Measurements from ENCODE around the gene ACER2.

Gene ACER2

DNA sequence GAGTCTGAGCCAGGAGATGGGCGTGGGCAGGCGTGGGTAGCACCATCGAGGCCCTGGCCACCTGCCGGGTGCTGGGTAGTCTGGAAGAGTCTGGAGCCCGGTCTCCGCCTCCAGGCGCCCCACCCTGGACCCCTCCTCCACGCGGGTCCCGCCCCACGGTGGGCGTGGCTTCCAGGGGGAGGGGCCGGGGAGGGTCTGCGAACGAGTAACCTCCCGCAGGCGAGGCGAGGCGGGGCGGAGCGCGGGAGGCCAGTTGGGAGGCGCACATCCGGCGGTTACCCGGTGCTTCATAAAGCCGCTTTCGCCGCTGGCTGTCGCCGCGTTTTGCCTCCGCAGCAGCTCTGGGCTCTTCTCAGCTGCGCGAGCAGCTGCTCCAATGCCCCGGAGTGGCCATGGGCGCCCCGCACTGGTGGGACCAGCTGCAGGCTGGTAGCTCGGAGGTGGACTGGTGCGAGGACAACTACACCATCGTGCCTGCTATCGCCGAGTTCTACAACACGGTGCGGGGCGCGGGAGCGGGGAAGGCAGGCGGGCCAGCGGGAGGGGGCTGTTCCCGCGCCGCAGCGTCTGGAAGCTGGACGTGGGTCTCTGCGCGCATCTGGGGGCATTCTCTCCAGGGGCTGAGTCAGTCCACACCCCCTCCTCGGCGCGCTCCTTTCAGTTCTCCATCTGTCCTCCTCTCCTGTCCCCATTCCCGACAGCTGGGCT is at the start of gene ACER2:
TSS of gene ACER2 (plus strand) at position 317 of the 708 bp plus-strand sequence. CDS start at position 393, 76 bp downstream.
- DNase-seq (ENCODE audit: insufficient read length, low spot score) (peak; percentile 96), FAIRE-seq (no peak)
- TF ChIP-seq CTCF (IDR thresholded peaks at IDR 0.05; ENCODE audit: insufficient read depth, missing control alignments) = peak; percentile 17

DNA sequence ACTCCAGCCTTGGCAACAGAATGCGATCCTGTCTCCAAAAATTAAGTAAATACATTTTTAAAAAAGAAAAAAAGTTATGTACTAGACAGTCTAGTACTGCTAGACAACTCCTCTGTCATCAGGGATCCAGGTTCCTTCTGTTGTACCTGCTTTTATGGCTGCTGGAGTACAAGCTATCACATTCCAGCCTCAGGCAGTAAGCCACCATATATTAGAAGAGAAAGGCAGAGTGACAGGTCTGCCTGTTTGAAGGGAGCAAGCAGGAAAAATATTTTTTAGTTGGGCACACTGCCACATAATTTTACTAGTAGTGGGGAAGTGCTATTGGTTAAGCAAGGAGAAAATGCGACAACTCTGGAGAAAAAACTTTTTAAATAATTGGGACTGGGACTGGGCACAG is 39.7 kb upstream of the ACER2 start:
- DNase-seq (ENCODE audit: insufficient read length, low spot score) (no peak), FAIRE-seq (no peak)
- no peak for TF ChIP-seq CTCF (IDR thresholded peaks at IDR 0.05; ENCODE audit: insufficient read depth, missing control alignments)

- FAIRE-seq (no peak), DNase-seq (ENCODE audit: insufficient read length, low spot score) (no peak)
Observed at GRCh38 chr9:19371942-19372341, 36.9 kb upstream of the ACER2 start.

GRCh38 chr9:19372567-19372966 is 36.2 kb upstream of the ACER2 start:
- FAIRE-seq (no peak), DNase-seq (ENCODE audit: insufficient read length, low spot score) (no peak)
- TF ChIP-seq CTCF (IDR thresholded peaks at IDR 0.05; ENCODE audit: insufficient read depth, missing control alignments) = no peak

More at GRCh38 chr9:19371942-19372341, 36.9 kb upstream of the ACER2 start:
- TF ChIP-seq CTCF (IDR thresholded peaks at IDR 0.05; ENCODE audit: insufficient read depth, missing control alignments) = no peak

GRCh38 chr9:19373527-19373926 is 35.3 kb upstream of the ACER2 start:
- DNase-seq (ENCODE audit: insufficient read length, low spot score) (no peak), FAIRE-seq (no peak)
- TF ChIP-seq CTCF (IDR thresholded peaks at IDR 0.05; ENCODE audit: insufficient read depth, missing control alignments) = no peak

GRCh38 chr9:19375538-19375937 is 33.3 kb upstream of the ACER2 start:
- DNase-seq (ENCODE audit: insufficient read length, low spot score) = no peak
- no peak for FAIRE-seq
- no peak for TF ChIP-seq CTCF (IDR thresholded peaks at IDR 0.05; ENCODE audit: insufficient read depth, missing control alignments)

GRCh38 chr9:19376931-19377330 is 31.9 kb upstream of the ACER2 start:
- FAIRE-seq = peak; percentile 61
- no peak for TF ChIP-seq CTCF (IDR thresholded peaks at IDR 0.05; ENCODE audit: insufficient read depth, missing control alignments)
- DNase-seq (ENCODE audit: insufficient read length, low spot score) = no peak

Data from D721Med (cell line).